ENCODE results near the gene ZNF385B. TPM values are rescaled to one million over a fixed set of nuclear protein-coding genes. Genes with fewer than 3 reads are reported as not detected.

Gene ZNF385B
- total RNA-seq, 1 donor from 2014 or later = not detected

DNA sequence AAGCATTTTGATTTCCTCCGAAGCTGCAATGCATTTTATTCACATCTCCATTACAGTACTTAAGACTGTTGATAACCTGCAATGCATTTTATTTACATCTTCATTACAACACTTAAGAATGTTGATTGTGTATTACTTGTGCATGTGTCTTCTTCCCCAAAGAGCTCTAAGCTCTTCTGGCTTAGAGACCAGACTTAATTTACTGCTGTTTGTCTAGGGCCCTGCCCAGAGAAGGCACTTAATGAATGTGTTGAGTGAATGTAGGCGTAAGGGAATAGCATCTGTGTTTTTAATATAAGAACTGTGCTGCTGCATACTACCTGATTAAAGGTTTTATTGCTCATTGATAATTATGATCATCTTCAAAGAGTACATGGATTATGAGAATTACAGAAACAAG is 295.6 kb downstream of the ZNF385B start:
- Mint-ChIP-seq H3K36me3 (ENCODE audit: unreplicated experiment) (no peaks in the 10 kb centered on the region), H3K9me3 (ENCODE audit: unreplicated experiment) (no peaks in the 10 kb centered on the region)

DNA sequence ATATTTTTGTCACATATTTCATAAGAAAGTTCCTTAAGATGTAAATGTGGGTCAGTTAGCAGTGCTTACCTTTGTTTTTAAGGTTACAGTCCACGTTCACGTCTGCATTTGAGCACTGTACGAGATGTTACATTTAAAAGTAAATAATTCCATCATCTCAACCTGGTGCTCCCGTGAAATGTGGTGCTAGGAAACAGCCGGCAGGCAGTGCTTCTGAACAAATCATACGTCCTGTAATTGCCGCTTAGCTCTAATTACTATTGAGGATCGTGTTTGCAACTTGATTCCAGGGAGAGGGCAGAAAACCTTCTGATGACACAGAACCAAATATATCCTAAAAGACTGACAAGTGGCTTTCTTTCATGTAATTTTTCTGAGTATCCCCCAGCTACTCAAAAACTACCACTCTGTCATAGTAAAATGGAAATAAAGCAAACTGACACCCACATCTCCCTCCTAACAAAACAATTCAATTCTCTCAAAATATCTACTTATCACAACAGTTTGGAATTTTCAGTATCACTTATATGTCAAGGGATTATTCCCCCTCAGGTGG is 299.0 kb downstream of the ZNF385B start:
- no peaks in the 10 kb centered on the region for H3K36me3 Mint-ChIP-seq (ENCODE audit: unreplicated experiment)
- H3K27me3 Mint-ChIP-seq (ENCODE audit: unreplicated experiment) = peaks cover 2% of the 10 kb centered on the region
- no peaks in the 10 kb centered on the region for H3K4me1 Mint-ChIP-seq (ENCODE audit: low read depth, unreplicated experiment)
- no peaks in the 10 kb centered on the region for H3K9me3 Mint-ChIP-seq (ENCODE audit: unreplicated experiment)
- no peak overlapping the region for H3K27ac Mint-ChIP-seq (ENCODE audit: unreplicated experiment)
- no peak for DNase-seq
- TF ChIP-seq, protein P1, sequence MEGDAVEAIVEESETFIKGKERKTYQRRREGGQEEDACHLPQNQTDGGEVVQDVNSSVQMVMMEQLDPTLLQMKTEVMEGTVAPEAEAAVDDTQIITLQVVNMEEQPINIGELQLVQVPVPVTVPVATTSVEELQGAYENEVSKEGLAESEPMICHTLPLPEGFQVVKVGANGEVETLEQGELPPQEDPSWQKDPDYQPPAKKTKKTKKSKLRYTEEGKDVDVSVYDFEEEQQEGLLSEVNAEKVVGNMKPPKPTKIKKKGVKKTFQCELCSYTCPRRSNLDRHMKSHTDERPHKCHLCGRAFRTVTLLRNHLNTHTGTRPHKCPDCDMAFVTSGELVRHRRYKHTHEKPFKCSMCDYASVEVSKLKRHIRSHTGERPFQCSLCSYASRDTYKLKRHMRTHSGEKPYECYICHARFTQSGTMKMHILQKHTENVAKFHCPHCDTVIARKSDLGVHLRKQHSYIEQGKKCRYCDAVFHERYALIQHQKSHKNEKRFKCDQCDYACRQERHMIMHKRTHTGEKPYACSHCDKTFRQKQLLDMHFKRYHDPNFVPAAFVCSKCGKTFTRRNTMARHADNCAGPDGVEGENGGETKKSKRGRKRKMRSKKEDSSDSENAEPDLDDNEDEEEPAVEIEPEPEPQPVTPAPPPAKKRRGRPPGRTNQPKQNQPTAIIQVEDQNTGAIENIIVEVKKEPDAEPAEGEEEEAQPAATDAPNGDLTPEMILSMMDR (IDR thresholded peaks at IDR 0.05; ENCODE audit: partially characterized antibody, unreplicated experiment) = no peak
- no peak overlapping the region for H3K4me3 Mint-ChIP-seq (ENCODE audit: unreplicated experiment)

More for the DNA sequence above, 295.6 kb downstream of the ZNF385B start:
- no peak for DNase-seq
- TF ChIP-seq, protein P1 (IDR thresholded peaks at IDR 0.05; ENCODE audit: partially characterized antibody, unreplicated experiment) = no peak
- Mint-ChIP-seq H3K4me3 (ENCODE audit: unreplicated experiment) (no peak overlapping the region), H3K27ac (ENCODE audit: unreplicated experiment) (no peak overlapping the region), H3K4me1 (ENCODE audit: low read depth, unreplicated experiment) (no peaks in the 10 kb centered on the region), H3K27me3 (ENCODE audit: unreplicated experiment) (no peaks in the 10 kb centered on the region)

DNA sequence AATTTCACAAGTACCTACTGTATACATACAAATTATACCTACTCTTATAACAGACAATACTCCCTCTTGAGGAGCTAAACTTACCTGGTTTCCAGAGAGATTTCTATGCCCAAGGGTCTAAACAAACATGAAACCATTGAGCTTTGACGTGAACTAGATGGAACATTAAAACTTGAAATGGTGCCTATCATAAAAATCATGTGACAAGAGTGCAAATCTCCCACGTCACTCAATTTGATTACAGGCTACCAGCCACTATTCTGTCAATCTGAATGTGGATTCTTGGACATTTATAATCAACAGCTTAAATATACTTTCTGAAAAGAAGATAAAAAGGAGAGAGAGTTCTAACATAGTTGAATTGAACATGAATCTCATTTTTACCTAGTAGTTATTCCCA is 299.7 kb downstream of the ZNF385B start:
- H3K9me3 Mint-ChIP-seq (ENCODE audit: unreplicated experiment) = no peaks in the 10 kb centered on the region
- H3K36me3 Mint-ChIP-seq (ENCODE audit: unreplicated experiment) = no peaks in the 10 kb centered on the region
- H3K4me1 Mint-ChIP-seq (ENCODE audit: low read depth, unreplicated experiment) = no peaks in the 10 kb centered on the region
- no peak overlapping the region for H3K4me3 Mint-ChIP-seq (ENCODE audit: unreplicated experiment)
- peaks cover 2% of the 10 kb centered on the region for H3K27me3 Mint-ChIP-seq (ENCODE audit: unreplicated experiment)
- TF ChIP-seq, protein P1 (IDR thresholded peaks at IDR 0.05; ENCODE audit: partially characterized antibody, unreplicated experiment) = no peak
- DNase-seq = no peak
- no peak overlapping the region for H3K27ac Mint-ChIP-seq (ENCODE audit: unreplicated experiment)

DNA sequence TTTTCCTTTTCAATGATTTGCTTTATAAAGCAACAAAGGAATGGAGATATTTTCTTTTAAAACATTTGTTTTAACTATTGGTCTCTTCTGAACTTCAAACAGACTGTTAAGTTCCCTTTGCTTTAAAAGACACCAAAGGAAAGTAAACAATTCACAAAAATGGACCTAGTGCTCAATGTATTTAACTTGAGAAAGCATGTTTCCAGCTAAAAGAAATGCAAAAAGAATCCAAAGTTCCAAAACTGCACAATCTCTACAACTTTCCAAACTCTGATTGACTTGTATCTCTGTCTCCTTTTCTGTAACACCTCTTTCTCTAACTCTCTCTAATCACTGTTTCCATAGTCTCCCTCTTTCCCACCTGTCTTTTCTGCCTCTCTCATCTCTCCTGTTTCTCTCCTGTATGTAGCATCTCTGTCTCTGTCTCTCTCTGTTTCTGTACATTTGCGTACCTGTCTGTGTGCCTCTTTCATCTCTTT is 301.1 kb downstream of the ZNF385B start:
- Mint-ChIP-seq H3K4me1 (ENCODE audit: low read depth, unreplicated experiment) (no peaks in the 10 kb centered on the region), H3K36me3 (ENCODE audit: unreplicated experiment) (no peaks in the 10 kb centered on the region), H3K4me3 (ENCODE audit: unreplicated experiment) (no peak overlapping the region), H3K9me3 (ENCODE audit: unreplicated experiment) (no peaks in the 10 kb centered on the region), H3K27ac (ENCODE audit: unreplicated experiment) (no peak overlapping the region), H3K27me3 (ENCODE audit: unreplicated experiment) (peaks cover 2% of the 10 kb centered on the region)
- TF ChIP-seq, protein P1 (IDR thresholded peaks at IDR 0.05; ENCODE audit: partially characterized antibody, unreplicated experiment) = no peak
- DNase-seq = no peak

DNA sequence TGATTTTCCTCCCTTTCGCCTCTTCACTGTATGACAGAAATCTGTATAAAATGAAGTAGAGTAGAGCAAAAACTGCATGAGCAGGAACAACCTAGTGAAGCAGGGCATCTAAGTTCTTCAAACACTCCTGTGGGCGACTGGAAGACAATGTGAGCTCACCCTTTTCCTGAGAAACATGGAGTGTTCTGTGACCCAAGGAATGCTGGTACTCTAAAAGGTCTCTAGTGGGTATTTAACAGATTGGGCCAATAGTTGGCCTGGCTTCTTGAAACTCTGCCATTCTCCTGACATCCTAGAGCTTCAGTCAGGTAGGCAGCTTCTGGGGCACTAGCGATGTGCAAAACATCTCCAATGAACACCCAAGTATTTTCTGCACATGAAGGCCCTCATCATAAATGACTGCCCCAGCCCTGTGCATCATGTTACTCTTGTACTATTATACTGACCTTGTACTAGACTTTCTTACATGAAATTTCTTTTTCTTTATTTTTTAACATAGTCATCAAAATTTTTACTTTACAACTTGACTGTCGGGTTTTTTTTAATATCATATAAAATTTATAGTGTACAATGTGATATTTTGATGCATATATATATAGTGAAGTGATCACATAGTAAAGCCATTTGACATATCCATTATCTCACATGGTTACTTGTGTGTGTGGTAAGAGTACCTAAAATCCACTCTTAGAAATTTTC is 302.2 kb downstream of the ZNF385B start:
- H3K4me1 Mint-ChIP-seq (ENCODE audit: low read depth, unreplicated experiment) = no peaks in the 10 kb centered on the region
- TF ChIP-seq, protein P1 (IDR thresholded peaks at IDR 0.05; ENCODE audit: partially characterized antibody, unreplicated experiment) = no peak
- no peak overlapping the region for H3K27ac Mint-ChIP-seq (ENCODE audit: unreplicated experiment)
- H3K9me3 Mint-ChIP-seq (ENCODE audit: unreplicated experiment) = no peaks in the 10 kb centered on the region
- DNase-seq = no peak
- peaks cover 2% of the 10 kb centered on the region for H3K27me3 Mint-ChIP-seq (ENCODE audit: unreplicated experiment)
- H3K4me3 Mint-ChIP-seq (ENCODE audit: unreplicated experiment) = no peak overlapping the region
- H3K36me3 Mint-ChIP-seq (ENCODE audit: unreplicated experiment) = no peaks in the 10 kb centered on the region
